SK-N-MC (cell line): ENCODE results near the gene EPC2.

Source experiments
- EZH2 ChIP-seq: fragments of 200-600 bp; sonication (generic); IDR thresholded peaks from one replicate; pipeline ENCODE4 v1.6.1; 2017; ENCODE audit warnings: antibody characterized with exemption
- POLR2AphosphoS5 ChIP-seq: IDR thresholded peaks from 2 replicates; pipeline ENCODE4 v1.6.1; 2012; ENCODE audit warnings: mild to moderate bottlenecking, low read depth, low read length, borderline replicate concordance

DNA sequence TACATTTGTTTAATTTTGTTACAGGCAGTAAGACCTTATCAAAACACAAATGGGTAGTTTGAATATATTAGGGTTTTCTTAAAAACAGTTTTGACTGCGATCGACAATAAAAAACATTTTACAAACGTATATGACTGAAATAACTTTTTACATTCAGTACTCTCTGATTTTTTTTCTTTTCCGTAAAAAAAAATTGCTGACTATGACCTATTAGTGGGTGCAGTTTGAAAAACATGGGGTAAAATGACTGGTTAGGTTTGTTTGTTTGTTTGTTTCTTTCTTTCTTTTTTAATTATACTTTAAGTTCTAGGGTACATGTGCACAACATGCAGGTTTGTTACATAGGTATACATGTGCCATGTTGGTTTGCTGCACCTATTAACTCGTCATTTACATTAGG, 36.9 kb downstream of the EPC2 start:
- TF ChIP-seq EZH2: no peak
- no peak for TF ChIP-seq POLR2AphosphoS5
